SK-N-SH treated with all-trans-retinoic acid at 6 μM for 48 hours (cell line): ENCODE data around the gene SLC2A8.

ENCODE experiments used
- ATAC-seq: fragments of 200-7000 bp; cut with Tn5 transposase; 3 replicates; pipeline ENCODE4 v1.9.1; 2020; ENCODE audit warnings: mild to moderate bottlenecking, moderate library complexity
- ARNTL ChIP-seq: fragments of 450-650 bp; formaldehyde crosslinking; IDR thresholded peaks from 2 replicates; pipeline ENCODE4 v1.5.0; 2020; ENCODE audit warnings: low read depth, mild to moderate bottlenecking, moderate library complexity, borderline replicate concordance
- BACH2 ChIP-seq: fragments of 250-450 bp; sonication (Bioruptor Pico); IDR thresholded peaks from 2 replicates; pipeline ENCODE4 v1.9.0; 2021; ENCODE audit warnings: mild to moderate bottlenecking, borderline replicate concordance
- CSDC2 ChIP-seq: fragments of 250-450 bp; sonication (Bioruptor Pico); IDR thresholded peaks from 2 replicates; pipeline ENCODE4 v1.5.0; 2020; ENCODE audit warnings: mild to moderate bottlenecking, moderate library complexity
- ESRRG ChIP-seq: fragments of 250-450 bp; sonication (Bioruptor Pico); IDR thresholded peaks from 2 replicates; pipeline ENCODE4 v1.6.1; 2021; ENCODE audit warnings: mild to moderate bottlenecking
- GLIS3 ChIP-seq: fragments of 250-450 bp; sonication (Bioruptor Pico); IDR thresholded peaks from 2 replicates; pipeline ENCODE4 v1.5.0; 2020; ENCODE audit warnings: mild to moderate bottlenecking, moderate library complexity
- ISL1 ChIP-seq: fragments of 250-450 bp; sonication (Bioruptor Pico); IDR thresholded peaks from 2 replicates; pipeline ENCODE4 v2.1.2; 2022; ENCODE audit warnings: mild to moderate bottlenecking, moderate library complexity
- OSR1 ChIP-seq: fragments of 250-450 bp; sonication (Bioruptor Pico); IDR thresholded peaks from 2 replicates; pipeline ENCODE4 v1.8.0; 2022; ENCODE audit warnings: moderate library complexity, mild to moderate bottlenecking, inconsistent platforms
- PPARA ChIP-seq: fragments of 250-450 bp; sonication (Bioruptor Pico); IDR thresholded peaks from 2 replicates; pipeline ENCODE4 v1.5.0; 2020; ENCODE audit warnings: mild to moderate bottlenecking, borderline replicate concordance
- RARB ChIP-seq: fragments of 250-450 bp; sonication (Bioruptor Pico); IDR thresholded peaks from 2 replicates; pipeline ENCODE4 v1.8.0; 2021; ENCODE audit warnings: mild to moderate bottlenecking, moderate library complexity
- TCF4 ChIP-seq: fragments of 250-450 bp; sonication (Bioruptor Pico); IDR thresholded peaks from 2 replicates; pipeline ENCODE4 v1.8.0; 2021; ENCODE audit warnings: mild to moderate bottlenecking, moderate library complexity, borderline replicate concordance
- TOX ChIP-seq: fragments of 250-450 bp; sonication (Bioruptor Pico); IDR thresholded peaks from 2 replicates; pipeline ENCODE4 v1.8.0; 2021; ENCODE audit warnings: mild to moderate bottlenecking, moderate library complexity, borderline replicate concordance
- ZC3H10 ChIP-seq: fragments of 250-450 bp; sonication (Bioruptor Pico); IDR thresholded peaks from 2 replicates; pipeline ENCODE4 v1.5.1; 2021; ENCODE audit warnings: mild to moderate bottlenecking, moderate library complexity
- ZFP3 ChIP-seq: fragments of 250-450 bp; sonication (Bioruptor Pico); IDR thresholded peaks from 2 replicates; pipeline ENCODE4 v1.5.0; 2020; ENCODE audit warnings: mild to moderate bottlenecking, moderate library complexity
- ZFP30 ChIP-seq: fragments of 450-650 bp; formaldehyde crosslinking; IDR thresholded peaks from 2 replicates; pipeline ENCODE4 v1.5.0; 2022; ENCODE audit warnings: mild to moderate bottlenecking, moderate library complexity
- ZNF565 ChIP-seq: fragments of 450-650 bp; formaldehyde crosslinking; conservative IDR thresholded peaks from 2 replicates; pipeline ENCODE4 v1.5.0; 2020; ENCODE audit warnings: low read depth, mild to moderate bottlenecking, moderate library complexity
- ZNF70 ChIP-seq: fragments of 450-650 bp; formaldehyde crosslinking; IDR thresholded peaks from 2 replicates; pipeline ENCODE4 v1.5.0; 2020; ENCODE audit warnings: mild to moderate bottlenecking, moderate library complexity
- TF ChIP-seq, protein P1 (sequence below): fragments of 250-450 bp; sonication (Bioruptor Pico); IDR thresholded peaks from 2 replicates; pipeline ENCODE4 v1.5.0; 2020; ENCODE audit warnings: mild to moderate bottlenecking, moderate library complexity
- TF ChIP-seq, protein P2 (sequence below): fragments of 250-450 bp; sonication (Bioruptor Pico); IDR thresholded peaks from 2 replicates; pipeline ENCODE4 v1.5.1; 2021; ENCODE audit warnings: mild to moderate bottlenecking, moderate library complexity
- TF ChIP-seq, protein P3 (sequence below): fragments of 250-450 bp; sonication (Bioruptor Pico); IDR thresholded peaks from 2 replicates; pipeline ENCODE4 v1.8.0; 2021; ENCODE audit warnings: low read depth, mild to moderate bottlenecking, moderate library complexity, borderline replicate concordance
- TF ChIP-seq, protein P4 (sequence below): fragments of 250-450 bp; sonication (Bioruptor Pico); IDR thresholded peaks from 2 replicates; pipeline ENCODE4 v1.5.1; 2020; ENCODE audit warnings: low read depth, mild to moderate bottlenecking, moderate library complexity
- TF ChIP-seq, protein P5 (sequence below): fragments of 250-450 bp; sonication (Bioruptor Pico); IDR thresholded peaks from 2 replicates; pipeline ENCODE4 v1.8.0; 2020; ENCODE audit warnings: mild to moderate bottlenecking, moderate library complexity, borderline replicate concordance

The SLC2A8 gene

DNA sequence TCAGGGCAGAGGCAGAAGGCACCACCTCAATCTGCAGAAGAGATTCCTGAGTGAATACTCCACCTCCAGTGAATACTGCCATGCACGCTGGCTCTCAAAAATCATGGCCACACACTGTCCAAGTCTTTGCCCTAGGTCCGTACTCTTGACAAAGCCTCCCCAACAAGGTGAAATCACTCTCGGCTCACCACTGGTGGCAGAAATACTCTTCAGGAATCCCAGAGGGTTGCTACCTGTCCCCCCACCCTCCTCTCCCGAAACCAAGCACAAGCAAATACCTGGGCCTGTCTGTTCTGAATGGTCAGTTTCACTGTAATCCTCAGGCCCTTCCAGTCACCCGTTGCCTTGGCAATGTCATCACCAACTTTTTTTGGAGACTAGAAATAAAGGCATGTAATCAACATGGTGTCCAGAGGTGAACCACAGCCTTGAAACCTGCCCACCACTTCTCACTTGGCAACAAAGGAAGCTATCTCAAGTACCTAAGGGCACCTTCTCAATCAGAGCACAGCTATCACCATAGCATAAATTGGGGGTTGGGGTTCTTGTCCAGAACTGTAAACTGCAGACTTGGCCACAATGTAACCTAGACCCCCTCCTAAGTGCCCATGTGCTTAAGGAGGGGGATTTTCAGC, 52.5 kb downstream of the SLC2A8 start:
- TF ChIP-seq PPARA = no peak
- no peak for TF ChIP-seq ZNF70 (CRISPR knock-in tag)
- TF ChIP-seq TCF4 (CRISPR knock-in tag) = no peak
- no peak for TF ChIP-seq ESRRG (CRISPR knock-in tag)
- no peak for TF ChIP-seq ISL1 (CRISPR knock-in tag)
- no peak for TF ChIP-seq GLIS3 (CRISPR knock-in tag)
- TF ChIP-seq, protein P1, sequence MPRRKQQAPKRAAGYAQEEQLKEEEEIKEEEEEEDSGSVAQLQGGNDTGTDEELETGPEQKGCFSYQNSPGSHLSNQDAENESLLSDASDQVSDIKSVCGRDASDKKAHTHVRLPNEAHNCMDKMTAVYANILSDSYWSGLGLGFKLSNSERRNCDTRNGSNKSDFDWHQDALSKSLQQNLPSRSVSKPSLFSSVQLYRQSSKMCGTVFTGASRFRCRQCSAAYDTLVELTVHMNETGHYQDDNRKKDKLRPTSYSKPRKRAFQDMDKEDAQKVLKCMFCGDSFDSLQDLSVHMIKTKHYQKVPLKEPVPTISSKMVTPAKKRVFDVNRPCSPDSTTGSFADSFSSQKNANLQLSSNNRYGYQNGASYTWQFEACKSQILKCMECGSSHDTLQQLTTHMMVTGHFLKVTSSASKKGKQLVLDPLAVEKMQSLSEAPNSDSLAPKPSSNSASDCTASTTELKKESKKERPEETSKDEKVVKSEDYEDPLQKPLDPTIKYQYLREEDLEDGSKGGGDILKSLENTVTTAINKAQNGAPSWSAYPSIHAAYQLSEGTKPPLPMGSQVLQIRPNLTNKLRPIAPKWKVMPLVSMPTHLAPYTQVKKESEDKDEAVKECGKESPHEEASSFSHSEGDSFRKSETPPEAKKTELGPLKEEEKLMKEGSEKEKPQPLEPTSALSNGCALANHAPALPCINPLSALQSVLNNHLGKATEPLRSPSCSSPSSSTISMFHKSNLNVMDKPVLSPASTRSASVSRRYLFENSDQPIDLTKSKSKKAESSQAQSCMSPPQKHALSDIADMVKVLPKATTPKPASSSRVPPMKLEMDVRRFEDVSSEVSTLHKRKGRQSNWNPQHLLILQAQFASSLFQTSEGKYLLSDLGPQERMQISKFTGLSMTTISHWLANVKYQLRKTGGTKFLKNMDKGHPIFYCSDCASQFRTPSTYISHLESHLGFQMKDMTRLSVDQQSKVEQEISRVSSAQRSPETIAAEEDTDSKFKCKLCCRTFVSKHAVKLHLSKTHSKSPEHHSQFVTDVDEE (CRISPR knock-in tag) = no peak
- no peak for TF ChIP-seq TOX (CRISPR knock-in tag)
- no peak for TF ChIP-seq OSR1 (CRISPR knock-in tag)
- TF ChIP-seq BACH2 (CRISPR knock-in tag) = no peak
- TF ChIP-seq RARB (CRISPR knock-in tag) = no peak
- TF ChIP-seq CSDC2 = no peak
- TF ChIP-seq, protein P2, sequence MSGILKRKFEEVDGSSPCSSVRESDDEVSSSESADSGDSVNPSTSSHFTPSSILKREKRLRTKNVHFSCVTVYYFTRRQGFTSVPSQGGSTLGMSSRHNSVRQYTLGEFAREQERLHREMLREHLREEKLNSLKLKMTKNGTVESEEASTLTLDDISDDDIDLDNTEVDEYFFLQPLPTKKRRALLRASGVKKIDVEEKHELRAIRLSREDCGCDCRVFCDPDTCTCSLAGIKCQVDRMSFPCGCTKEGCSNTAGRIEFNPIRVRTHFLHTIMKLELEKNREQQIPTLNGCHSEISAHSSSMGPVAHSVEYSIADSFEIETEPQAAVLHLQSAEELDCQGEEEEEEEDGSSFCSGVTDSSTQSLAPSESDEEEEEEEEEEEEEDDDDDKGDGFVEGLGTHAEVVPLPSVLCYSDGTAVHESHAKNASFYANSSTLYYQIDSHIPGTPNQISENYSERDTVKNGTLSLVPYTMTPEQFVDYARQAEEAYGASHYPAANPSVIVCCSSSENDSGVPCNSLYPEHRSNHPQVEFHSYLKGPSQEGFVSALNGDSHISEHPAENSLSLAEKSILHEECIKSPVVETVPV (CRISPR knock-in tag) = no peak
- no peak for TF ChIP-seq ZFP3 (CRISPR knock-in tag)
- no peak for ATAC-seq

DNA sequence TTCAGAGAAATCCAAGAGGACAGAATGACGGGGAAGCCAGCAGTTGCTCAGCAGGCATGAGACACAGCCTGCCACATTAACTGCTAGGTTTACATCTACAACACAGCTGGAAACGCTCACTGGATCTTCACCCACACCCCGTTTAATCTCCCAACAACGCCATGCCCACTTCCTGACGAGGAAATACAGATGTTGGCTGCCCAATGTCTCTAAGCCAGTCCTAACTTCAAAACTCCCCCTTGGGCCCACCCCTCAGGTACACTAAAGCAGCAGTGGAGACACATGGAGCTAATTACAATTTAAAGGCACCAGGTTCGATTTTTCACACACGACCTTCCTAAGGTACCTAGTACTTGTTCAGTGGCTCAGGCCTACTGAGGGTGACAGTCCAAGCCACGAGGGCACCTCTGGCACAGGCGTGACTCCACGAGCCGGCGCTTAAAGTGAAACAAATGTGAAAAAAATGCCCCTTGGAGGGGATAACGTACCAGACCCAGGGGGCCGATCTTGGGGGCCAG, 53.3 kb downstream of the SLC2A8 start:
- TF ChIP-seq ZNF70 (CRISPR knock-in tag) = no peak
- no peak for TF ChIP-seq ZC3H10 (CRISPR knock-in tag)
- no peak for TF ChIP-seq TCF4 (CRISPR knock-in tag)
- ATAC-seq = peak; percentile 1; the same call in 1 of the 3 replicates

DNA sequence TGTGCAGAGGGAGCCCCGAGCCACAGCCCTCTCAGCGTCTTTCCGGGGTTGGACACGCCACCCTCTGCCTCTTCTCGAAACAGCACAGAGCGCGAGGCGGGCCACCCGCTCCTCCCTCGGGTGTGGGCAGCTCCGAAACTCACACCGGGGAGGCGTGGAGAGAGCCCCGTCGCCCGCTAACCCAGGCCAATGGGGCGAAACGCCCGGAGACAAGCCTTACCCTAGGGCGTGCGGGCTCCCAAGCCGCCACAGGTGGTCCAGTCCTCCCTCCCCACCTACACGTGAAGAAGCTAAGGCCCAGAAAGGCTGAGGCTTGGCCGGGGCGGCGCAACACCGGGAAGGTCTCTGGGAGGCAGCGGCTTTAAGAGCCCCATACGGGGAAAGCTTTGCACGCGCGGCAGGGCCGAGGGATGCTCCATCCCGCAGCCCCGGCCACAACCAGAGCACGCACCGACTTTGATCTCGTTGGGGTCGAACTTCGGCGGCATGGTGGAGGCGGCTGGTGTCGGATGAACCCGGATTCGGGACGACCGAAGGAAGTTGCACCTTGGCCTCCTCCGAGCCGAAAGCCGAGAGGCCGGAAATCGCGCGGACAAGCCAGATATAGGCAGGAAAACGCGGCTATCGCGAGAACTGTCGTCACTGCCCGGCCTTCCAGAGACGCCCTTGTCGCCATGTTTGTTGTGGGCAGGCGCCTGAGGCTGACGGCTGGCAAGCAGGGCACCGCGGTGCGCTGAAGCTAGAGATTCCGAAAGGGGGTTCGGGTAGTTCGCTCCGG, 54.0 kb downstream of the SLC2A8 start, which contains the start of the genes LRSAM1 and RPL12:
LRSAM1 (plus strand) TSS at position 681 of the 778 bp plus-strand sequence. CDS start 3,018 bp downstream, outside the sequence.
RPL12 (minus strand) TSS at position 577 of the 778 bp plus-strand sequence; CDS start at position 488, 89 bp downstream.
- ATAC-seq = peak; percentile 73
- no peak for TF ChIP-seq ARNTL (CRISPR knock-in tag)
- TF ChIP-seq, protein P3, sequence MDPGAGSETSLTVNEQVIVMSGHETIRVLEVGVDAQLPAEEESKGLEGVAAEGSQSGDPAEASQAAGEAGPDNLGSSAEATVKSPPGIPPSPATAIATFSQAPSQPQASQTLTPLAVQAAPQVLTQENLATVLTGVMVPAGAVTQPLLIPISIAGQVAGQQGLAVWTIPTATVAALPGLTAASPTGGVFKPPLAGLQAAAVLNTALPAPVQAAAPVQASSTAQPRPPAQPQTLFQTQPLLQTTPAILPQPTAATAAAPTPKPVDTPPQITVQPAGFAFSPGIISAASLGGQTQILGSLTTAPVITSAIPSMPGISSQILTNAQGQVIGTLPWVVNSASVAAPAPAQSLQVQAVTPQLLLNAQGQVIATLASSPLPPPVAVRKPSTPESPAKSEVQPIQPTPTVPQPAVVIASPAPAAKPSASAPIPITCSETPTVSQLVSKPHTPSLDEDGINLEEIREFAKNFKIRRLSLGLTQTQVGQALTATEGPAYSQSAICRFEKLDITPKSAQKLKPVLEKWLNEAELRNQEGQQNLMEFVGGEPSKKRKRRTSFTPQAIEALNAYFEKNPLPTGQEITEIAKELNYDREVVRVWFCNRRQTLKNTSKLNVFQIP = no peak
- no peak for TF ChIP-seq PPARA
- no peak for TF ChIP-seq ISL1 (CRISPR knock-in tag)
- no peak for TF ChIP-seq ESRRG (CRISPR knock-in tag)
- TF ChIP-seq CSDC2 = no peak; the same call in 1 of the 2 replicates
- TF ChIP-seq ZNF565 = no peak
- TF ChIP-seq, protein P4, sequence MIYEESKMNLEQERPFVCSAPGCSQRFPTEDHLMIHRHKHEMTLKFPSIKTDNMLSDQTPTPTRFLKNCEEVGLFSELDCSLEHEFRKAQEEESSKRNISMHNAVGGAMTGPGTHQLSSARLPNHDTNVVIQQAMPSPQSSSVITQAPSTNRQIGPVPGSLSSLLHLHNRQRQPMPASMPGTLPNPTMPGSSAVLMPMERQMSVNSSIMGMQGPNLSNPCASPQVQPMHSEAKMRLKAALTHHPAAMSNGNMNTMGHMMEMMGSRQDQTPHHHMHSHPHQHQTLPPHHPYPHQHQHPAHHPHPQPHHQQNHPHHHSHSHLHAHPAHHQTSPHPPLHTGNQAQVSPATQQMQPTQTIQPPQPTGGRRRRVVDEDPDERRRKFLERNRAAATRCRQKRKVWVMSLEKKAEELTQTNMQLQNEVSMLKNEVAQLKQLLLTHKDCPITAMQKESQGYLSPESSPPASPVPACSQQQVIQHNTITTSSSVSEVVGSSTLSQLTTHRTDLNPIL (CRISPR knock-in tag) = no peak
- TF ChIP-seq, protein P2 (CRISPR knock-in tag) = peak; percentile 72; the same call in 1 of the 2 replicates
- TF ChIP-seq, protein P5, sequence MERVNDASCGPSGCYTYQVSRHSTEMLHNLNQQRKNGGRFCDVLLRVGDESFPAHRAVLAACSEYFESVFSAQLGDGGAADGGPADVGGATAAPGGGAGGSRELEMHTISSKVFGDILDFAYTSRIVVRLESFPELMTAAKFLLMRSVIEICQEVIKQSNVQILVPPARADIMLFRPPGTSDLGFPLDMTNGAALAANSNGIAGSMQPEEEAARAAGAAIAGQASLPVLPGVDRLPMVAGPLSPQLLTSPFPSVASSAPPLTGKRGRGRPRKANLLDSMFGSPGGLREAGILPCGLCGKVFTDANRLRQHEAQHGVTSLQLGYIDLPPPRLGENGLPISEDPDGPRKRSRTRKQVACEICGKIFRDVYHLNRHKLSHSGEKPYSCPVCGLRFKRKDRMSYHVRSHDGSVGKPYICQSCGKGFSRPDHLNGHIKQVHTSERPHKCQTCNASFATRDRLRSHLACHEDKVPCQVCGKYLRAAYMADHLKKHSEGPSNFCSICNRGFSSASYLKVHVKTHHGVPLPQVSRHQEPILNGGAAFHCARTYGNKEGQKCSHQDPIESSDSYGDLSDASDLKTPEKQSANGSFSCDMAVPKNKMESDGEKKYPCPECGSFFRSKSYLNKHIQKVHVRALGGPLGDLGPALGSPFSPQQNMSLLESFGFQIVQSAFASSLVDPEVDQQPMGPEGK = 0 out of 2 replicates have a peak, but pooled peaks have one; percentile 25
- no peak for TF ChIP-seq TOX (CRISPR knock-in tag)
- no peak for TF ChIP-seq OSR1 (CRISPR knock-in tag)
- no peak for TF ChIP-seq TCF4 (CRISPR knock-in tag)
- TF ChIP-seq ZFP30 (CRISPR knock-in tag) = 0 out of 2 replicates have a peak, but pooled peaks have one; percentile 29
- TF ChIP-seq ZC3H10 (CRISPR knock-in tag) = no peak
- TF ChIP-seq, protein P1 (CRISPR knock-in tag) = 0 out of 2 replicates have a peak, but pooled peaks have one; percentile 48
